ENCODE measurements around the gene STK11IP.

The STK11IP gene

DNA sequence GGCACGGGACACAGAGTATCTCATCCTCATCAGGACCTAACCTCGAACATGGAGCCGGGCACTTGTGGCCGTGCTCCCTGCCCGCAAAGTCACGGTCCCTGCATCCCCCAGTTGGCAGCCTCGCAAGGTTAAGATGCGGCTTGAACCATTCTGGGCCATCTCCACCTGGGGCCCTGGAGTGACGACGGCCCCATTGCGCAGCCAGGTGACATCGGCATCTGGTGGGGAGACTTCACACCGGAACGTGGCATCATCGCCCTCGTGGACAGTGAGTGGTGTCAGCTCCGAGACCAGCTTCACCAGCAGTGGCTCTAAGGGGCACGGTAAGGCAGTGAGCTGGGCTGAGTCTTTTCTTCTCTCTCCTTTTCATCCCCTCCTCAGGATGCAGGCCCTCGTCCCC, 41.2 kb upstream of the STK11IP start:
- no peaks in the 10 kb centered on the region for H3F3A ChIP-seq (ENCODE audit: control insufficient read depth, insufficient read depth)
- no peak overlapping the region for H3K4me3 ChIP-seq (ENCODE audit: low read length)
- no peak overlapping the region for H3K27ac ChIP-seq (ENCODE audit: low read depth, low read length)
- H3K27me3 ChIP-seq (ENCODE audit: control insufficient read depth, low read length): no peaks in the 10 kb centered on the region
- no peaks in the 10 kb centered on the region for H3K79me2 ChIP-seq (ENCODE audit: control insufficient read depth, low read length)
- no peak overlapping the region for H3K4me2 ChIP-seq (ENCODE audit: low read length)
- H3K4me1 ChIP-seq (ENCODE audit: control insufficient read depth, low read length): no peaks in the 10 kb centered on the region
- TF ChIP-seq EZH2phosphoT487 (IDR thresholded peaks at IDR 0.05; ENCODE audit: borderline replicate concordance, low read length): no peak
- TF ChIP-seq, protein P1, sequence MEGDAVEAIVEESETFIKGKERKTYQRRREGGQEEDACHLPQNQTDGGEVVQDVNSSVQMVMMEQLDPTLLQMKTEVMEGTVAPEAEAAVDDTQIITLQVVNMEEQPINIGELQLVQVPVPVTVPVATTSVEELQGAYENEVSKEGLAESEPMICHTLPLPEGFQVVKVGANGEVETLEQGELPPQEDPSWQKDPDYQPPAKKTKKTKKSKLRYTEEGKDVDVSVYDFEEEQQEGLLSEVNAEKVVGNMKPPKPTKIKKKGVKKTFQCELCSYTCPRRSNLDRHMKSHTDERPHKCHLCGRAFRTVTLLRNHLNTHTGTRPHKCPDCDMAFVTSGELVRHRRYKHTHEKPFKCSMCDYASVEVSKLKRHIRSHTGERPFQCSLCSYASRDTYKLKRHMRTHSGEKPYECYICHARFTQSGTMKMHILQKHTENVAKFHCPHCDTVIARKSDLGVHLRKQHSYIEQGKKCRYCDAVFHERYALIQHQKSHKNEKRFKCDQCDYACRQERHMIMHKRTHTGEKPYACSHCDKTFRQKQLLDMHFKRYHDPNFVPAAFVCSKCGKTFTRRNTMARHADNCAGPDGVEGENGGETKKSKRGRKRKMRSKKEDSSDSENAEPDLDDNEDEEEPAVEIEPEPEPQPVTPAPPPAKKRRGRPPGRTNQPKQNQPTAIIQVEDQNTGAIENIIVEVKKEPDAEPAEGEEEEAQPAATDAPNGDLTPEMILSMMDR (IDR thresholded peaks at IDR 0.05; ENCODE audit: low read depth, low read length, poor library complexity, severe bottlenecking): no peak
- H3K9me3 ChIP-seq (ENCODE audit: control insufficient read depth, insufficient read depth, low read length): no peaks in the 10 kb centered on the region
- no peaks in the 10 kb centered on the region for H4K20me1 ChIP-seq (ENCODE audit: control insufficient read depth, insufficient read depth, low read depth, low read length)
- no peaks in the 10 kb centered on the region for H3K36me3 ChIP-seq (ENCODE audit: control insufficient read depth, low read length)
- no peaks in the 10 kb centered on the region for H3K9me2 ChIP-seq (replicated peaks; ENCODE audit: control insufficient read depth, low read length)

DNA sequence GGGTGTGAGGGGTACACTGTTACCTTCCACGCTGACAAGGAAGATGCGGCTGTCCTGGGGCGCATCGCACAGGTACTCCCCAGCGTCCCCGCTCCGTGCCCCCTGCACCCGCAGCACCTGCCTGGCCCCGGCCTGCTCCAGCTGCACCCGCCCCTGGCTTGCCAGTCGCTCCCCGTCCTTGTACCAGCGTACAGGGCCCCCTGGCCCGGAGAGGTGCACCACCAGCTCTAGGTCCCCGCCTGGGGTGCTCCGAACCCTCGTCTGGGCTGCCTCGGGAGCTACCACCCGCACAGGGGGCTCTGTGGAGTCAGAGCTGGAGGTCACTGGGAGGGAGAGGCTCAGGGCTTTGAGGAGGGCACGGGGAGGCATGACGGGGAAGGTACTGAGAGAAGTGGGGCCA, 40.3 kb upstream of the STK11IP start:
- Histone ChIP-seq H4K20me1 (ENCODE audit: control insufficient read depth, insufficient read depth, low read depth, low read length) (no peaks in the 10 kb centered on the region), H3K27me3 (ENCODE audit: control insufficient read depth, low read length) (no peaks in the 10 kb centered on the region), H3K36me3 (ENCODE audit: control insufficient read depth, low read length) (no peaks in the 10 kb centered on the region), H3K27ac (ENCODE audit: low read depth, low read length) (no peak overlapping the region), H3K4me2 (ENCODE audit: low read length) (no peak overlapping the region), H3K79me2 (ENCODE audit: control insufficient read depth, low read length) (no peaks in the 10 kb centered on the region), H3K9me2 (replicated peaks; ENCODE audit: control insufficient read depth, low read length) (no peaks in the 10 kb centered on the region), H3K4me1 (ENCODE audit: control insufficient read depth, low read length) (no peaks in the 10 kb centered on the region), H3F3A (ENCODE audit: control insufficient read depth, insufficient read depth) (no peaks in the 10 kb centered on the region), H3K9me3 (ENCODE audit: control insufficient read depth, insufficient read depth, low read length) (no peaks in the 10 kb centered on the region), H3K4me3 (ENCODE audit: low read length) (no peak overlapping the region)
- no peak for TF ChIP-seq EZH2phosphoT487 (IDR thresholded peaks at IDR 0.05; ENCODE audit: borderline replicate concordance, low read length)
- TF ChIP-seq, protein P1 (IDR thresholded peaks at IDR 0.05; ENCODE audit: low read depth, low read length, poor library complexity, severe bottlenecking): no peak

DNA sequence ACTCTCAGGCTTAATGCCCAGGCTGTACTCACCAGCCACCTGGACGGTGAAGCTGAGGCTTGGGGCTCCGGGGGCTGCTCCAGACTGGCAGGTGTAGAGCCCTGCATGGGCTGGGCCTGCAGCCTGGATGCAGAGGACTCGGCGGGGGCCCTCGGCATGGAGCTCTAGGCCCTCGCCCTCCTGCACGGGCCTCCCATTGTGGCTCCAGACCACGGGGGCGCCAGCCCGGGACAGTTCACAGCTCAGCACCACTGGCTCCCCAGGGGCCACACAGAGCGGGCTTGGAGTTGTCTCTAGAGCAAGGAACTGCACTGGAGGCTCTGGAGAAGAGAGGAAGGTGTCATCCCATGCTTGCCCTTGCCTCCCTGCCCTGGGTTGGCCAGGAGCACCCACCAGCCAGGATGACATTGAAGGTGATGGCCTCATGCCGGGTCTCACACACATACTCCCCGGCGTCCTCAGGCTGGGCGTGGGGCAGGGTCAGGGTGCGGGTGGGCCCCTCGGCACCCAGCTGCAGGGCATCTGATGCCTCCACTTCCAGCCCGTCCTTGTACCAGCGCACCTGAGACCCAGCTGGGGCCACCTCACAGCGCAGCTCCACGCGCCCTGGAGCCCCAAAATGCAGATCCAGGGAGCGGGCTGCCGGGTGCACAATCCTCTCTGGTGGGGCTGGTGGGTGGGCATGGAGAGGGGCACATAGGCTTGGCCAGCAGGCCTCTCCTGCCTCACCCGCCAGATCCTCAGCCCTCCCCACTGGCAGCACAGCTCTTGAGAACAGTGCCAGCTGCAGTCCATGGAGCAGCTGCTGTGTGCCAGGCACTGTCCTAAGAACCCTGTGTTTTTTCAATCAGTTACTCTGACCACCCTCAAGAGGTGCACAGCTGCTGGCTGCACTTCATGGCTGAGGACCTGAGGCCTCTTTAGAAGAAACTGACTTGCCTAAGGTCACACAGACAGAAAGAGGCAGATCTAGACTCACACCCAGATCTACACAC, 39.6 kb upstream of the STK11IP start:
- Histone ChIP-seq H3K36me3 (ENCODE audit: control insufficient read depth, low read length) (no peaks in the 10 kb centered on the region), H3K9me3 (ENCODE audit: control insufficient read depth, insufficient read depth, low read length) (no peaks in the 10 kb centered on the region), H3K79me2 (ENCODE audit: control insufficient read depth, low read length) (no peaks in the 10 kb centered on the region), H4K20me1 (ENCODE audit: control insufficient read depth, insufficient read depth, low read depth, low read length) (no peaks in the 10 kb centered on the region), H3K4me2 (ENCODE audit: low read length) (no peak overlapping the region), H3K4me1 (ENCODE audit: control insufficient read depth, low read length) (no peaks in the 10 kb centered on the region), H3K4me3 (ENCODE audit: low read length) (no peak overlapping the region), H3K27ac (ENCODE audit: low read depth, low read length) (no peak overlapping the region), H3K9me2 (replicated peaks; ENCODE audit: control insufficient read depth, low read length) (no peaks in the 10 kb centered on the region), H3K27me3 (ENCODE audit: control insufficient read depth, low read length) (no peaks in the 10 kb centered on the region), H3F3A (ENCODE audit: control insufficient read depth, insufficient read depth) (no peaks in the 10 kb centered on the region)
- no peak for TF ChIP-seq EZH2phosphoT487 (IDR thresholded peaks at IDR 0.05; ENCODE audit: borderline replicate concordance, low read length)
- TF ChIP-seq, protein P1 (IDR thresholded peaks at IDR 0.05; ENCODE audit: low read depth, low read length, poor library complexity, severe bottlenecking): no peak
